Ovary (tissue), 9 donors: ENCODE results near the gene JUNB. TPM values are rescaled to one million over a fixed set of nuclear protein-coding genes. Genes with fewer than 3 reads are reported as not detected.
"Not testable (repeated sequence)": the region's sequence is repeated elsewhere in the genome, so short reads cannot be mapped to it uniquely, and the experiment has no call there.

Experiments used
- DNase-seq, 5 donors: peaks; one replicate each; pipeline ENCODE4 v3.0.0-alpha.2; 2019 to 2020
- H3K27ac ChIP-seq, 2 donors: fragments of 200-600 bp; one replicate each; pipeline versions ENCODE4 v1.5.1 to v1.8.0; 2019 to 2022
- H3K27me3 ChIP-seq: fragments of 200-600 bp; one replicate; pipeline ENCODE4 v1.8.0; 2022
- H3K36me3 ChIP-seq: fragments of 200-600 bp; sonication (generic); one replicate; pipeline ENCODE4 v1.5.1; 2019
- H3K4me1 ChIP-seq: one replicate; pipeline ENCODE4 v1.8.1; 2013; ENCODE audit warnings: mild to moderate bottlenecking, moderate library complexity; ENCODE audit not compliant: insufficient read depth
- H3K4me3 ChIP-seq: fragments of 200-600 bp; sonication (generic); one replicate; pipeline ENCODE4 v1.5.1; 2017
- H3K9me3 ChIP-seq, 2 donors: fragments of 200-600 bp in 1 of 2; sonication (generic) in 1 of 2; one replicate each; pipeline versions ENCODE4 v1.5.1 to v1.8.1; 2013 to 2019; ENCODE audit warnings: mild to moderate bottlenecking in 1 of 2, moderate library complexity in 1 of 2
- CTCF ChIP-seq, 3 donors: fragments of 450-650 bp in 2 of 3; fragments of 200-600 bp in 1 of 3; IDR thresholded peaks; one replicate each; pipeline versions ENCODE4 v1.5.1 to v1.8.0; 2016 to 2022; ENCODE audit warnings: antibody characterized with exemption in 3 of 3, mild to moderate bottlenecking in 1 of 3
- EP300 ChIP-seq: sonication (generic); formaldehyde crosslinking; IDR thresholded peaks from one replicate; pipeline ENCODE4 v1.6.1; 2017; ENCODE audit warnings: antibody characterized with exemption
- POLR2A ChIP-seq: fragments of 450-650 bp; IDR thresholded peaks from one replicate; pipeline ENCODE4 v1.6.1; 2017; ENCODE audit warnings: antibody characterized with exemption, mild to moderate bottlenecking, moderate library complexity
- whole genome bisulfite sequencing, 3 donors: extraction: QIAGEN DNeasy Blood & Tissue Kit in 1 of 3; methylation state at CpG; one replicate each; pipeline versions ENCODE4 v1.1.5 to v1.1.7; 2013 to 2017; 5-methylcytosine and 5-hydroxymethylcytosine counted together
- intact Hi-C, 4 donors: fragments of 100-400 bp; cut with DNase I; formaldehyde crosslinking; loops; one replicate each; pipeline versions ENCODE4 v1.11.0 to v1.15.1; 2022 to 2023
- polyA plus RNA-seq, 2 donors: library from polyadenylated mRNA; stranded (reverse); fragments of 200-250 nt in 1 of 2; fragments of 350-450 nt in 1 of 2; fragmentation: Illumina TruSeq in 1 of 2; extraction: RNeasy Lipid Tissue Mini Kit (QIAGEN cat#74804) in 1 of 2; gene quantifications; one replicate each; pipeline ENCODE4 v1.2.3, GENCODE V29; 2013 to 2014
- total RNA-seq, 7 donors: library from RNA; depleted of rRNA in 2 of 7; stranded (reverse); fragments of >200 nt in 2 of 7; fragmentation: NEBNext Ultra II Directional in 3 of 7; extraction: Animal tissue kit (Norgen Biotek cat#: 25700) in 3 of 7; gene quantifications; one replicate each; pipeline versions ENCODE4 v1.1.0 to v1.2.4, GENCODE V29; 2016 to 2023
- donor health status: DM: no; HTN: no; CAD: no; lungs with moderate emphysema.
- donor health status: DM: no; HTN: no; CAD: no.
- donor health status: Bipolar disorder and iron deficiency.
- donor health status: DM: yes; HTN: yes; CAD: no.
- donor health status: DM: no; HTN: no; CAD: no.
- donor health status: DM: yes; HTN: yes; CAD: no.

Gene JUNB
- total and polyA plus RNA-seq, 9 donors = 6.8 to 3,039 (median 413) TPM

GRCh38 chr19:12794971-12795381 lies 3.7 kb downstream of the JUNB start:
- WGBS, 3 donors = 87 to 93% (median 93%) methylated on average over 9 of the region's 9 CpGs
- TF ChIP-seq EP300 = no peak
- TF ChIP-seq CTCF (IDR thresholded peaks at IDR 0.05) = no peak
- no peak for TF ChIP-seq POLR2A
- Histone ChIP-seq H3K4me1 (peaks cover 4% of the 10 kb centered on the region), H3K36me3 (no peaks in the 10 kb centered on the region), H3K27me3 (no peaks in the 10 kb centered on the region), H3K27ac (no peak overlapping the region), H3K4me3 (no peak overlapping the region), H3K9me3 (no peaks in the 10 kb centered on the region)
- intact Hi-C loops = loop anchor here in 1 of 4 donors (5.0 kb wide), 1 partner anchor 33 kb away; no protein-coding TSS in a partner anchor
- DNase-seq = no peak

DNA sequence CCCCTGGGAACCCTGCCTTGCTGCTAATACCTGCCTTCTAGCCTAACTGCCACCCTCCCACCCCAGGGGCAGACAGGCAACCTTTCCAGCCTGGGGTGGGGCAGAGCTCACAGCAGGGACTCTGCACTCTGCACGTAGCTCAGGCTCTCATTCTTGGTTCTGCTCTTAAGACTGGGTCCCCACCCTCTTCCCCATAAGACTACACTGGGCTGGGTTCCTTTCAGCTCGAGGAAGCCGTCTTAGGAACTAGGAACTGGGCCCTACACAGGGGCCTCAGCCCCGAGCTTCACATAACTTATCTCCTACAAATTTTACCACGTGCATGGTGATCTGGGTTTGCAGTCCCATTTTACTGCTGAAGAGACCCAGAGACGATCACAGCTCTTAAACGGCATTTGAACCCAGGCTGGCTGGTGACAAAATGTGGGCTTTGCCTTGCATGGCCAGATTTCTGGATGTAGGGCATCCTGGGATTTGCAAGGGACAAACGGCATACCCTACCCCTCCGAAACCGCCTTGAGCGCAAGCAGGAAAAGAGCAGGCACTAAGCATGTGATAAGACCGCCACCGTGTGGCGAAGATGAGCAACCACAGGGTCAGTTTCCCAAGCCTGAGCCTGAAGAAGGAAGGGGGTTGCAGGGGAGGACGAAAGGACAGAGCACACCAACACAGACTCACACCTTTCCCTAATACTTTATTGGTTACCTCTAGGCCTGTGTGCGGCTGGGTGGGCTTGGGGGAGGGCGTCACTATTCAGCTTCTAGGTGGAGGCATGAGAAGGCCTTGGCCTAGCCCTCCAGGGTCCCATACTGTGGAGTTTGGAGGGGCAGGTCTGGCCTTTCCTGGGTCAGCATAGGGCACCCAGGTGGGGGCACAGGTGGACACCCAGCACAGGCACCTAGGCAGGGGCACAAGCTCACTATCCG lies 5.1 kb downstream of the JUNB start:
- DNase-seq = peak; percentile 73 to 83 (median 81)
- 7 to 9% (median 7%) methylated on average over 18 of the region's 18 CpGs for WGBS, 3 donors
- no peaks in the 10 kb centered on the region for H3K27me3 ChIP-seq
- H3K4me1 ChIP-seq = peaks cover 4% of the 10 kb centered on the region
- no peak overlapping the region for H3K4me3 ChIP-seq
- peak overlapping the region in 1 of 2 donors; percentile 42 for H3K27ac ChIP-seq
- TF ChIP-seq POLR2A = peak; percentile 21
- no peak for TF ChIP-seq EP300
- TF ChIP-seq CTCF (IDR thresholded peaks at IDR 0.05) = peak; percentile 89 to 96 (median 94)
- intact Hi-C loops = loop anchor here in 3 of 4 donors (1.0 to 5.0 kb wide), 3 partner anchors 19 to 34 kb away; no protein-coding TSS in a partner anchor
- H3K9me3 ChIP-seq = no peaks in the 10 kb centered on the region
- H3K36me3 ChIP-seq = no peaks in the 10 kb centered on the region

- peak in 2 of 5 donors; percentile 20 to 32 for DNase-seq
- peaks cover 4% of the 10 kb centered on the region for H3K4me1 ChIP-seq
- WGBS, 3 donors = 88 to 91% (median 89%) methylated on average over 6 of the region's 6 CpGs
- intact Hi-C loops = loop anchor here in 3 of 4 donors (2.0 to 5.0 kb wide), 2 partner anchors 20 to 35 kb away; no protein-coding TSS in a partner anchor
- H3K9me3 ChIP-seq = no peaks in the 10 kb centered on the region
- TF ChIP-seq CTCF (IDR thresholded peaks at IDR 0.05) (no peak), EP300 (no peak), POLR2A (no peak)
- H3K4me3 ChIP-seq = no peak overlapping the region
- no peak overlapping the region for H3K27ac ChIP-seq
- H3K36me3 ChIP-seq = no peaks in the 10 kb centered on the region
- H3K27me3 ChIP-seq = no peaks in the 10 kb centered on the region
Measured at GRCh38 chr19:12797141-12797587, 5.9 kb downstream of the JUNB start.

- not testable (repeated sequence) for H3K4me3 ChIP-seq, H3K27ac ChIP-seq, H3K36me3 ChIP-seq, H3K27me3 ChIP-seq, H3K9me3 ChIP-seq, H3K4me1 ChIP-seq
- intact Hi-C loops = loop anchor here in 3 of 4 donors (2.0 to 5.0 kb wide), 2 partner anchors 21 to 35 kb away; no protein-coding TSS in a partner anchor
- WGBS, 3 donors = 90 to 94% (median 93%) methylated on average over 7 of the region's 7 CpGs
- DNase-seq = peak in 1 of 5 donors; percentile 27
Measured at GRCh38 chr19:12797607-12798006, 6.3 kb downstream of the JUNB start.
